ENCODE data around the gene KRTAP11-1. TPM values are rescaled to one million over a fixed set of nuclear protein-coding genes. Genes with fewer than 3 reads are reported as not detected.
A peak's percentile ranks its signal among the peaks of the same experiment; 100 is the strongest.

The KRTAP11-1 gene
- total RNA-seq, 1 donor from 2014 or later: not detected

- DNase-seq (ENCODE audit: low read depth): no peak
- TF ChIP-seq CTCF (IDR thresholded peaks at IDR 0.05; ENCODE audit: insufficient read depth, low read length, poor library complexity, severe bottlenecking): peak; percentile 67
- no peaks in the 10 kb centered on the region for H3K27me3 ChIP-seq (ENCODE audit: control insufficient read depth, insufficient read depth, low read length)
- H3K4me3 ChIP-seq (ENCODE audit: low read depth, low read length): no peak overlapping the region
- H3K36me3 ChIP-seq (ENCODE audit: control insufficient read depth, insufficient read depth, low read length): no peaks in the 10 kb centered on the region
Measured at GRCh38 chr21:30839304-30839703, 42.1 kb downstream of the KRTAP11-1 start.

- Histone ChIP-seq H3K4me3 (ENCODE audit: low read depth, low read length) (no peak overlapping the region), H3K36me3 (ENCODE audit: control insufficient read depth, insufficient read depth, low read length) (no peaks in the 10 kb centered on the region), H3K27me3 (ENCODE audit: control insufficient read depth, insufficient read depth, low read length) (no peaks in the 10 kb centered on the region)
- TF ChIP-seq CTCF (IDR thresholded peaks at IDR 0.05; ENCODE audit: insufficient read depth, low read length, poor library complexity, severe bottlenecking): no peak
- DNase-seq (ENCODE audit: low read depth): no peak
Measured at GRCh38 chr21:30838536-30838935, 42.8 kb downstream of the KRTAP11-1 start.

- peak; percentile 44 for TF ChIP-seq CTCF (IDR thresholded peaks at IDR 0.05; ENCODE audit: insufficient read depth, low read length, poor library complexity, severe bottlenecking)
- DNase-seq (ENCODE audit: low read depth): no peak
- Histone ChIP-seq H3K36me3 (ENCODE audit: control insufficient read depth, insufficient read depth, low read length) (no peaks in the 10 kb centered on the region), H3K4me3 (ENCODE audit: low read depth, low read length) (no peak overlapping the region), H3K27me3 (ENCODE audit: control insufficient read depth, insufficient read depth, low read length) (no peaks in the 10 kb centered on the region)
Measured at GRCh38 chr21:30831194-30831765, 50.1 kb downstream of the KRTAP11-1 start.

Other genes starting within 250 kb of the KRTAP11-1 start
- not detected in 2 replicates for gene KRTAP20-2, start 246.4 kb downstream of the KRTAP11-1 start, total RNA-seq
- gene KRTAP20-3, start 238.7 kb downstream of the KRTAP11-1 start, total RNA-seq: not detected in 2 replicates
- not detected in 2 replicates for gene KRTAP21-3, start 162.8 kb downstream of the KRTAP11-1 start, total RNA-seq
- not detected in 2 replicates for gene KRTAP21-2, start 134.3 kb downstream of the KRTAP11-1 start, total RNA-seq
- gene KRTAP21-1, start 126.2 kb downstream of the KRTAP11-1 start, total RNA-seq: not detected in 2 replicates
- gene KRTAP8-1, start 68.3 kb downstream of the KRTAP11-1 start, total RNA-seq: not detected in 2 replicates
- gene KRTAP7-1, start 51.8 kb downstream of the KRTAP11-1 start, total RNA-seq: not detected in 2 replicates
- gene KRTAP19-8, start 156.9 kb upstream of the KRTAP11-1 start, total RNA-seq: not detected in 2 replicates